GM19452 (cell line): ENCODE results near the gene CNPY3.
A peak's percentile ranks its signal among the peaks of the same experiment; 100 is the strongest.

Experiments used
- ATAC-seq: cut with Tn5 transposase; IDR thresholded peaks from one replicate; pipeline ENCODE4 v1.9.1; 2021; ENCODE audit not compliant: unreplicated experiment

CNPY3 gene

GRCh38 chr6:42958125-42958524, 28.8 kb downstream of the CNPY3 start:
- no peak for ATAC-seq

- no peak for ATAC-seq
Observed at GRCh38 chr6:42959917-42960242, 30.6 kb downstream of the CNPY3 start.

- ATAC-seq, result no peak
Observed at GRCh38 chr6:42960243-42961019, 31.2 kb downstream of the CNPY3 start, which contains the start of gene GNMT. Gene GNMT (plus strand): TSS chr6:42960754. CDS start chr6:42960768, 14 bp downstream.

- ATAC-seq, result no peak
Observed at GRCh38 chr6:42961020-42961470, 31.8 kb downstream of the CNPY3 start.

- no peak for ATAC-seq
Observed at GRCh38 chr6:42962096-42962495, 32.8 kb downstream of the CNPY3 start.

- no peak for ATAC-seq
Observed at GRCh38 chr6:42962502-42963178, 33.4 kb downstream of the CNPY3 start.

- ATAC-seq, result no peak
Observed at GRCh38 chr6:42963179-42963854, 34.0 kb downstream of the CNPY3 start.

- no peak for ATAC-seq
Observed at GRCh38 chr6:42963855-42964605, 34.8 kb downstream of the CNPY3 start.

GRCh38 chr6:42966571-42966970, 37.3 kb downstream of the CNPY3 start:
- ATAC-seq, result no peak

- ATAC-seq, result no peak
Observed at GRCh38 chr6:42967228-42967627, 37.9 kb downstream of the CNPY3 start.

- no peak for ATAC-seq
Observed at GRCh38 chr6:42968126-42968701, 38.9 kb downstream of the CNPY3 start.

- no peak for ATAC-seq
Observed at GRCh38 chr6:42968783-42969182, 39.5 kb downstream of the CNPY3 start.

GRCh38 chr6:42969431-42969830, 40.2 kb downstream of the CNPY3 start:
- no peak for ATAC-seq

GRCh38 chr6:42969934-42970333, 40.7 kb downstream of the CNPY3 start:
- no peak for ATAC-seq

- ATAC-seq, result no peak
Observed at GRCh38 chr6:42970871-42971612, 41.8 kb downstream of the CNPY3 start.

GRCh38 chr6:42971746-42972327, 42.6 kb downstream of the CNPY3 start:
- no peak for ATAC-seq

- ATAC-seq, result no peak
Observed at GRCh38 chr6:42973926-42974325, 44.6 kb downstream of the CNPY3 start.

GRCh38 chr6:42974919-42975505, 45.7 kb downstream of the CNPY3 start:
- no peak for ATAC-seq

GRCh38 chr6:42978487-42978838, 49.2 kb downstream of the CNPY3 start:
- peak; percentile 27 for ATAC-seq
